ENCODE results near the gene TMEM81. TPM values are rescaled to one million over a fixed set of nuclear protein-coding genes. Genes with fewer than 3 reads are reported as not detected.

TMEM81 gene
- total and polyA plus RNA-seq, 4 donors, result 0.78 to 2.8 (median 0.89) TPM

DNA sequence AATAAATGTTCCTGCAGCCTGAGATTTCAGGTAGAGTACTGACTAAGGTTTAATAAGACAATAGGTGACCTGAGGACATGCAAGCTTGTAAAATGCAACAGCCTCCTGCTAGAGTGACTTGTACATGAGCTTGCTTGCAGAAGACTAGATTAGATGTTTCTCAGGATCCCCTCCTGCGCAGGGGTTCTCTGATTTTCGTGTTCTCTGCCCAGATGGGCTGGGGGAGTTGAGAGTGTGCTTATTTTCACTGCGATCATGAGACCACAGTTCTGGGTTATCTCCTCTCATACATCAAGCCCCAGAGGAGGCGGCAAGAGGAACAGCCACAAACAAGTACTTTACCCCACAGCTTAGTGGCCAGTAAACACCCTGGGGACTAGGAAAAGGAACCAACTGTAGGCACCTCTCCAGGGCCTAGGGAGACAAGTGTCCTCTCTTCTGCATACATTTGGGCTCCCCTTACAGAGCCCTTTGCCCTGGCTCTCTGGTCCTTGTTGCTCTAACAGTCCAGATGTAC lies 8.0 kb downstream of the TMEM81 start:
- Histone ChIP-seq H3K4me1 (ENCODE audit: control insufficient read depth in 4 of 4, insufficient read depth in 4 of 4, low read length in 3 of 4) (no peaks in the 10 kb centered on the region), H3K27ac (ENCODE audit: low read depth in 1 of 2, low read length in 2 of 2) (no peak overlapping the region), H3K27me3 (ENCODE audit: control insufficient read depth in 4 of 4, insufficient read depth in 4 of 4, low read length in 3 of 4) (no peaks in the 10 kb centered on the region), H3K9me3 (ENCODE audit: control insufficient read depth in 4 of 4, low read length in 3 of 4) (no peaks in the 10 kb centered on the region), H3K4me3 (ENCODE audit: low read depth in 1 of 3, low read length in 3 of 3) (no peak overlapping the region), H3K36me3 (ENCODE audit: control insufficient read depth in 4 of 4, insufficient read depth in 3 of 4, low read depth in 1 of 4, low read length in 3 of 4) (no peaks in the 10 kb centered on the region), H3K9ac (ENCODE audit: low read depth in 1 of 2, low read length in 2 of 2) (no peak overlapping the region)
- TF ChIP-seq, protein P1, sequence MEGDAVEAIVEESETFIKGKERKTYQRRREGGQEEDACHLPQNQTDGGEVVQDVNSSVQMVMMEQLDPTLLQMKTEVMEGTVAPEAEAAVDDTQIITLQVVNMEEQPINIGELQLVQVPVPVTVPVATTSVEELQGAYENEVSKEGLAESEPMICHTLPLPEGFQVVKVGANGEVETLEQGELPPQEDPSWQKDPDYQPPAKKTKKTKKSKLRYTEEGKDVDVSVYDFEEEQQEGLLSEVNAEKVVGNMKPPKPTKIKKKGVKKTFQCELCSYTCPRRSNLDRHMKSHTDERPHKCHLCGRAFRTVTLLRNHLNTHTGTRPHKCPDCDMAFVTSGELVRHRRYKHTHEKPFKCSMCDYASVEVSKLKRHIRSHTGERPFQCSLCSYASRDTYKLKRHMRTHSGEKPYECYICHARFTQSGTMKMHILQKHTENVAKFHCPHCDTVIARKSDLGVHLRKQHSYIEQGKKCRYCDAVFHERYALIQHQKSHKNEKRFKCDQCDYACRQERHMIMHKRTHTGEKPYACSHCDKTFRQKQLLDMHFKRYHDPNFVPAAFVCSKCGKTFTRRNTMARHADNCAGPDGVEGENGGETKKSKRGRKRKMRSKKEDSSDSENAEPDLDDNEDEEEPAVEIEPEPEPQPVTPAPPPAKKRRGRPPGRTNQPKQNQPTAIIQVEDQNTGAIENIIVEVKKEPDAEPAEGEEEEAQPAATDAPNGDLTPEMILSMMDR (IDR thresholded peaks at IDR 0.05; ENCODE audit: low read depth, low read length, missing input control), result no peak
- TF ChIP-seq RAD21 (IDR thresholded peaks at IDR 0.05) (no peak), EGR1 (IDR thresholded peaks at IDR 0.05; ENCODE audit: low read depth in 2 of 2) (no peak), YY1 (IDR thresholded peaks at IDR 0.05) (no peak), TAF1 (conservative IDR thresholded peaks at IDR 0.05) (no peak), GABPA (IDR thresholded peaks at IDR 0.05 in 1 of 2, conservative IDR thresholded peaks at IDR 0.05 in 1 of 2) (no peak)
- TF ChIP-seq, protein P2, sequence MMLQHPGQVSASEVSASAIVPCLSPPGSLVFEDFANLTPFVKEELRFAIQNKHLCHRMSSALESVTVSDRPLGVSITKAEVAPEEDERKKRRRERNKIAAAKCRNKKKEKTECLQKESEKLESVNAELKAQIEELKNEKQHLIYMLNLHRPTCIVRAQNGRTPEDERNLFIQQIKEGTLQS (IDR thresholded peaks at IDR 0.05), result no peak
- TF ChIP-seq, protein P3, sequence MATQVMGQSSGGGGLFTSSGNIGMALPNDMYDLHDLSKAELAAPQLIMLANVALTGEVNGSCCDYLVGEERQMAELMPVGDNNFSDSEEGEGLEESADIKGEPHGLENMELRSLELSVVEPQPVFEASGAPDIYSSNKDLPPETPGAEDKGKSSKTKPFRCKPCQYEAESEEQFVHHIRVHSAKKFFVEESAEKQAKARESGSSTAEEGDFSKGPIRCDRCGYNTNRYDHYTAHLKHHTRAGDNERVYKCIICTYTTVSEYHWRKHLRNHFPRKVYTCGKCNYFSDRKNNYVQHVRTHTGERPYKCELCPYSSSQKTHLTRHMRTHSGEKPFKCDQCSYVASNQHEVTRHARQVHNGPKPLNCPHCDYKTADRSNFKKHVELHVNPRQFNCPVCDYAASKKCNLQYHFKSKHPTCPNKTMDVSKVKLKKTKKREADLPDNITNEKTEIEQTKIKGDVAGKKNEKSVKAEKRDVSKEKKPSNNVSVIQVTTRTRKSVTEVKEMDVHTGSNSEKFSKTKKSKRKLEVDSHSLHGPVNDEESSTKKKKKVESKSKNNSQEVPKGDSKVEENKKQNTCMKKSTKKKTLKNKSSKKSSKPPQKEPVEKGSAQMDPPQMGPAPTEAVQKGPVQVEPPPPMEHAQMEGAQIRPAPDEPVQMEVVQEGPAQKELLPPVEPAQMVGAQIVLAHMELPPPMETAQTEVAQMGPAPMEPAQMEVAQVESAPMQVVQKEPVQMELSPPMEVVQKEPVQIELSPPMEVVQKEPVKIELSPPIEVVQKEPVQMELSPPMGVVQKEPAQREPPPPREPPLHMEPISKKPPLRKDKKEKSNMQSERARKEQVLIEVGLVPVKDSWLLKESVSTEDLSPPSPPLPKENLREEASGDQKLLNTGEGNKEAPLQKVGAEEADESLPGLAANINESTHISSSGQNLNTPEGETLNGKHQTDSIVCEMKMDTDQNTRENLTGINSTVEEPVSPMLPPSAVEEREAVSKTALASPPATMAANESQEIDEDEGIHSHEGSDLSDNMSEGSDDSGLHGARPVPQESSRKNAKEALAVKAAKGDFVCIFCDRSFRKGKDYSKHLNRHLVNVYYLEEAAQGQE (IDR thresholded peaks at IDR 0.05), result no peak
- no peak for DNase-seq (ENCODE audit: low spot score)
- 87% methylated on average over 4 of the region's 4 CpGs for WGBS

DNA sequence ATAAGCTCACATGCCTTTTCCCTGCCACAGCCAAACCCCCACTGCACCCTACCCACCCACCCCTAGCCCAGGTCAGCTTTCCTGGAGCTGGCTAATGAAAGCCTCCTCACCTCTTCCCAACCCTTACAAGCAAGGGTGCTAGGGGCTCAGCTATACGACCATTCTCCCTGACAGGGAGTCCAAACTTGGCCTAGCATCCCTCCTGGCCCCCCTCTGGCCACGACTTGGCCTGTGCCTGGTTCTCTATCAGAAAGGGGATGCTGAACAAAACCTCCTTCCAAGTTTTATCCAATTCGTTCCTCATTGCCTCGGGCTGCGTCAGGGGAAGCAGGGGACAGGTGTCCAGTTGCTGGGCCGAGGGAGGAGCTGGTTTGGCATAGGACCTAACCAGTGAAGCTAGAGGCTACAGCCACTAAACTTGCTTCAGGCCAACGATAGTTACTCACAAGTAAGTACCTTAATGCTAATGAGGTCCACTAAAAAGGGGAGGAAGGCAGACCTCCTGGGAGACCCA lies 8.6 kb downstream of the TMEM81 start:
- no peak for TF ChIP-seq EGR1 (IDR thresholded peaks at IDR 0.05; ENCODE audit: low read depth in 2 of 2)
- TF ChIP-seq, protein P4, sequence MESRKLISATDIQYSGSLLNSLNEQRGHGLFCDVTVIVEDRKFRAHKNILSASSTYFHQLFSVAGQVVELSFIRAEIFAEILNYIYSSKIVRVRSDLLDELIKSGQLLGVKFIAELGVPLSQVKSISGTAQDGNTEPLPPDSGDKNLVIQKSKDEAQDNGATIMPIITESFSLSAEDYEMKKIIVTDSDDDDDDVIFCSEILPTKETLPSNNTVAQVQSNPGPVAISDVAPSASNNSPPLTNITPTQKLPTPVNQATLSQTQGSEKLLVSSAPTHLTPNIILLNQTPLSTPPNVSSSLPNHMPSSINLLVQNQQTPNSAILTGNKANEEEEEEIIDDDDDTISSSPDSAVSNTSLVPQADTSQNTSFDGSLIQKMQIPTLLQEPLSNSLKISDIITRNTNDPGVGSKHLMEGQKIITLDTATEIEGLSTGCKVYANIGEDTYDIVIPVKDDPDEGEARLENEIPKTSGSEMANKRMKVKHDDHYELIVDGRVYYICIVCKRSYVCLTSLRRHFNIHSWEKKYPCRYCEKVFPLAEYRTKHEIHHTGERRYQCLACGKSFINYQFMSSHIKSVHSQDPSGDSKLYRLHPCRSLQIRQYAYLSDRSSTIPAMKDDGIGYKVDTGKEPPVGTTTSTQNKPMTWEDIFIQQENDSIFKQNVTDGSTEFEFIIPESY (IDR thresholded peaks at IDR 0.05), result no peak
- TF ChIP-seq FOXA2 (IDR thresholded peaks at IDR 0.05), result no peak
- TF ChIP-seq FOXA1 (IDR thresholded peaks at IDR 0.05), result no peak
- TF ChIP-seq YY1 (IDR thresholded peaks at IDR 0.05), result no peak
- no peak for TF ChIP-seq RXRA (IDR thresholded peaks at IDR 0.05)
- no peak for TF ChIP-seq NR2F2 (IDR thresholded peaks at IDR 0.05)
- TF ChIP-seq, protein P3 (IDR thresholded peaks at IDR 0.05), result no peak
- no peak for TF ChIP-seq GABPA (IDR thresholded peaks at IDR 0.05 in 1 of 2, conservative IDR thresholded peaks at IDR 0.05 in 1 of 2)
- TF ChIP-seq SP1 (IDR thresholded peaks at IDR 0.05), result no peak
- TF ChIP-seq, protein P1 (IDR thresholded peaks at IDR 0.05; ENCODE audit: low read depth, low read length, missing input control), result no peak
- TF ChIP-seq HNF4A (conservative IDR thresholded peaks at IDR 0.05), result no peak
- TF ChIP-seq, protein P2 (IDR thresholded peaks at IDR 0.05), result no peak
- no peak for DNase-seq (ENCODE audit: low spot score)
- Histone ChIP-seq H3K4me3 (ENCODE audit: low read depth in 1 of 3, low read length in 3 of 3) (no peak overlapping the region), H3K27ac (ENCODE audit: low read depth in 1 of 2, low read length in 2 of 2) (no peak overlapping the region), H3K9ac (ENCODE audit: low read depth in 1 of 2, low read length in 2 of 2) (no peak overlapping the region), H3K9me3 (ENCODE audit: control insufficient read depth in 4 of 4, low read length in 3 of 4) (no peaks in the 10 kb centered on the region), H3K27me3 (ENCODE audit: control insufficient read depth in 4 of 4, insufficient read depth in 4 of 4, low read length in 3 of 4) (no peaks in the 10 kb centered on the region), H3K4me1 (ENCODE audit: control insufficient read depth in 4 of 4, insufficient read depth in 4 of 4, low read length in 3 of 4) (no peaks in the 10 kb centered on the region), H3K36me3 (ENCODE audit: control insufficient read depth in 4 of 4, insufficient read depth in 3 of 4, low read depth in 1 of 4, low read length in 3 of 4) (no peaks in the 10 kb centered on the region)
- 70% methylated on average over 7 of the region's 7 CpGs for WGBS
